Body of pancreas (tissue), 4 donors: Measurements from ENCODE around the gene MTMR3. TPM values are rescaled to one million over a fixed set of nuclear protein-coding genes. Genes with fewer than 3 reads are reported as not detected.
A peak's percentile ranks its signal among the peaks of the same experiment; 100 is the strongest.

Experiments used
- ATAC-seq: fragments of 150-250 bp; one replicate; pipeline ENCODE4 v1.9.1; 2016
- DNase-seq, 4 donors: peaks; one replicate each; pipeline ENCODE4 v3.0.0-alpha.2; 2019
- H3K27ac ChIP-seq, 4 donors: fragments of 200-600 bp; sonication (generic); 1 replicate in 3 of 4; 2 replicates in 1 of 4; pipeline versions ENCODE4 v1.5.1 to v1.6.1; 2016 to 2019; ENCODE audit warnings: mild to moderate bottlenecking in 1 of 4, mixed read lengths in 1 of 4, moderate library complexity in 1 of 4
- H3K27me3 ChIP-seq, 2 donors: fragments of 200-600 bp; sonication (generic); one replicate each; pipeline ENCODE4 v1.6.0; 2016; ENCODE audit warnings: mild to moderate bottlenecking in 1 of 2
- H3K36me3 ChIP-seq, 2 donors: fragments of 200-600 bp; sonication (generic); replicated peaks in 1 of 2; 2 replicates each; pipeline ENCODE4 v1.5.1; 2016; ENCODE audit warnings: low read depth in 2 of 2; ENCODE audit not compliant: insufficient read depth in 1 of 2
- H3K4me1 ChIP-seq: fragments of 200-600 bp; sonication (generic); one replicate; pipeline ENCODE4 v1.6.0; 2016
- H3K4me3 ChIP-seq, 2 donors: fragments of 200-600 bp; sonication (generic); 1 replicate in 1 of 2; 2 replicates in 1 of 2; pipeline ENCODE4 v1.5.1; 2016 to 2019
- H3K9me3 ChIP-seq, 3 donors: fragments of 200-600 bp; sonication (generic); 1 replicate in 2 of 3; 2 replicates in 1 of 3; pipeline ENCODE4 v1.5.1; 2016
- CTCF ChIP-seq, 7 experiments: fragments of 450-650 bp in 4 of 7; fragments of 200-600 bp in 3 of 7; sonication (generic) in 3 of 7; IDR thresholded peaks; one replicate each; pipeline ENCODE4 v1.5.1; 2016 to 2019; ENCODE audit warnings: antibody characterized with exemption in 7 of 7
- POLR2A ChIP-seq, 3 donors: fragments of 450-650 bp; IDR thresholded peaks; one replicate each; pipeline ENCODE4 v1.6.1; 2016; ENCODE audit warnings: antibody characterized with exemption in 3 of 3, mild to moderate bottlenecking in 2 of 3
- WGBS, 2 donors: methylation state at CpG; one replicate each; pipeline ENCODE4 v1.1.5; 2017; 5-methylcytosine and 5-hydroxymethylcytosine counted together
- intact Hi-C: fragments of 100-400 bp; cut with DNase I; formaldehyde crosslinking; loops from one replicate; pipeline ENCODE4 v1.15.1; 2023
- total RNA-seq, 2 donors: library from RNA; depleted of rRNA; stranded (reverse); fragments of >200 nt; gene quantifications; one replicate each; pipeline ENCODE4 v1.1.0, GENCODE V29; 2016

The MTMR3 gene
- total RNA-seq, 2 donors from 2014 or later, result 37.9 to 46.7 TPM

- intact Hi-C loops, result no loop called here
- H3K4me1 ChIP-seq, result peaks cover 10% of the 10 kb centered on the region
- peak; percentile 55 for ATAC-seq
These were observed 112.0 kb downstream of the MTMR3 start for GRCh38 chr22:29994943-29995342.

GRCh38 chr22:29997107-29997506 lies 114.1 kb downstream of the MTMR3 start:
- peaks cover 13% of the 10 kb centered on the region for H3K4me1 ChIP-seq
- intact Hi-C loops, result no loop called here
- DNase-seq (no peak), ATAC-seq (no peak)
- no peak overlapping the region for H3K27ac ChIP-seq
- no peak overlapping the region for H3K4me3 ChIP-seq
- H3K27me3 ChIP-seq, result no peaks in the 10 kb centered on the region
- H3K9me3 ChIP-seq, result no peaks in the 10 kb centered on the region
- no peak for TF ChIP-seq POLR2A (IDR thresholded peaks at IDR 0.05)
- TF ChIP-seq CTCF (IDR thresholded peaks at IDR 0.05), result no peak
- peaks cover 0 to 2% of the 10 kb centered on the region in 2 donors for H3K36me3 ChIP-seq

More at GRCh38 chr22:29994943-29995342, 112.0 kb downstream of the MTMR3 start:
- H3K4me3 ChIP-seq, result no peak overlapping the region
- peak overlapping the region; percentile 26 to 68 (median 40) for H3K27ac ChIP-seq
- peak in 1 of 4 donors; percentile 40 for DNase-seq
- TF ChIP-seq POLR2A (IDR thresholded peaks at IDR 0.05) (no peak), CTCF (IDR thresholded peaks at IDR 0.05) (no peak)
- 18 to 24% methylated on average over 3 of the region's 3 CpGs for WGBS, 2 donors
- no peaks in the 10 kb centered on the region for H3K27me3 ChIP-seq
- peaks cover 0 to 2% of the 10 kb centered on the region in 2 donors for H3K36me3 ChIP-seq
- H3K9me3 ChIP-seq, result no peaks in the 10 kb centered on the region

GRCh38 chr22:29997516-29997915 lies 114.5 kb downstream of the MTMR3 start:
- no peak for DNase-seq
- intact Hi-C loops, result no loop called here
- 62 to 67% methylated on average over 2 of the region's 2 CpGs for WGBS, 2 donors
- Histone ChIP-seq H3K27ac (no peak overlapping the region), H3K27me3 (no peaks in the 10 kb centered on the region), H3K4me1 (peaks cover 13% of the 10 kb centered on the region), H3K4me3 (no peak overlapping the region), H3K36me3 (peaks cover 0 to 2% of the 10 kb centered on the region in 2 donors), H3K9me3 (no peaks in the 10 kb centered on the region)
- no peak for TF ChIP-seq CTCF (IDR thresholded peaks at IDR 0.05)
- TF ChIP-seq POLR2A (IDR thresholded peaks at IDR 0.05), result no peak
- ATAC-seq, result no peak

GRCh38 chr22:29998627-29999384 lies 115.8 kb downstream of the MTMR3 start:
- DNase-seq (no peak), ATAC-seq (no peak)
- peaks cover 0 to 2% of the 10 kb centered on the region in 2 donors for H3K36me3 ChIP-seq
- H3K4me1 ChIP-seq, result peaks cover 13% of the 10 kb centered on the region
- intact Hi-C loops, result no loop called here
- H3K4me3 ChIP-seq, result no peak overlapping the region
- H3K9me3 ChIP-seq, result no peaks in the 10 kb centered on the region
- 66 to 71% methylated on average over 4 of the region's 4 CpGs for WGBS, 2 donors
- no peak overlapping the region for H3K27ac ChIP-seq
- TF ChIP-seq POLR2A (IDR thresholded peaks at IDR 0.05) (no peak), CTCF (IDR thresholded peaks at IDR 0.05) (peak in 1 of 7 experiments; percentile 24)
- no peaks in the 10 kb centered on the region for H3K27me3 ChIP-seq

GRCh38 chr22:30000566-30000965 lies 117.6 kb downstream of the MTMR3 start:
- Histone ChIP-seq H3K27me3 (no peaks in the 10 kb centered on the region), H3K27ac (peak overlapping the region in 1 of 4 donors; percentile 50), H3K9me3 (no peaks in the 10 kb centered on the region), H3K4me3 (no peak overlapping the region), H3K36me3 (peaks cover 0 to 2% of the 10 kb centered on the region in 2 donors), H3K4me1 (peaks cover 4% of the 10 kb centered on the region)
- DNase-seq (no peak), ATAC-seq (no peak)
- 90 to 92% methylated on average over 2 of the region's 2 CpGs for WGBS, 2 donors
- intact Hi-C loops, result loop anchor here (10.0 kb wide), 2 partner anchors 116 to 306 kb away; partner anchors contain the start of gene MTMR3
- no peak for TF ChIP-seq POLR2A (IDR thresholded peaks at IDR 0.05)
- TF ChIP-seq CTCF (IDR thresholded peaks at IDR 0.05), result no peak
